HEK293 (cell line): Measurements from ENCODE around the gene PPIC.

Experiments used
- CTCF ChIP-seq: fragments of 450-650 bp; formaldehyde crosslinking; IDR thresholded peaks from 2 replicates; pipeline ENCODE4 v1.5.1; 2016; ENCODE audit warnings: missing biosample characterization, missing genetic modification characterization
- ELK4 ChIP-seq: IDR thresholded peaks from 2 replicates; pipeline ENCODE4 v1.6.1; 2011; ENCODE audit warnings: mild to moderate bottlenecking, low read depth, low read length, borderline replicate concordance
- KLF9 ChIP-seq: fragments of 450-650 bp; formaldehyde crosslinking; IDR thresholded peaks from 2 replicates; pipeline ENCODE4 v1.5.1; 2016; ENCODE audit warnings: missing biosample characterization, missing genetic modification characterization, low read depth
- ZBTB26 ChIP-seq: fragments of 450-650 bp; formaldehyde crosslinking; optimal IDR thresholded peaks from 2 replicates; pipeline ENCODE3; 2016; ENCODE audit warnings: missing biosample characterization, mild to moderate bottlenecking, missing genetic modification characterization
- ZIC2 ChIP-seq: fragments of 450-650 bp; formaldehyde crosslinking; IDR thresholded peaks from 2 replicates; pipeline ENCODE4 v1.5.1; 2016; ENCODE audit warnings: missing biosample characterization, missing genetic modification characterization
- ZNF146 ChIP-seq: fragments of 450-650 bp; formaldehyde crosslinking; IDR thresholded peaks from 2 replicates; pipeline ENCODE4 v1.5.1; 2016; ENCODE audit warnings: missing biosample characterization, missing genetic modification characterization
- ZNF202 ChIP-seq: fragments of 450-650 bp; formaldehyde crosslinking; IDR thresholded peaks from 2 replicates; pipeline ENCODE4 v1.5.1; 2016; ENCODE audit warnings: missing biosample characterization, missing genetic modification characterization, borderline replicate concordance
- ZNF530 ChIP-seq: fragments of 450-650 bp; formaldehyde crosslinking; IDR thresholded peaks from 2 replicates; pipeline ENCODE4 v1.5.1; 2016; ENCODE audit warnings: low read depth, missing biosample characterization, missing genetic modification characterization
- TF ChIP-seq, protein P1 (sequence below): fragments of 450-650 bp; formaldehyde crosslinking; IDR thresholded peaks from 2 replicates; pipeline ENCODE4 v1.5.1; 2017; ENCODE audit warnings: missing biosample characterization, missing genetic modification characterization

DNA sequence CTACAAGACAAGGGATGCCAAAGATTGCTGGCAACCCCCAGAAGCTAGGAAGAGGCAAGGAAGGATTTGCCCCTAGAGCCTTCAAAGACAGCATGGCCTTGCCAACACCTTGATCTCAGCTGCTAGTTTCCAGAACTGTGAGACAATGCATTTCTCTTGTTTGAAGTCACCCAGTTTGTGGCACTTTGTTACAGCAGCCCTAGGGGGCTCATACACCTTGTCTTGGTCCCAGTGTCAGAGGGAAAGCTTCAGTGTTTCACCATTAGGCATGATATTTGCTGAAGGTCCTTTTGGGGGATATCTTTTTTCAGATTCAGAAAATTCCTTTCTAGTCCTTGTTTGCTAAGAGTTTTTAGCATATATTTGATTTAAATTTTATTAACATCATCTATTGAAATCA, 3.1 kb upstream of the PPIC start:
- no peak for TF ChIP-seq ZNF146 (tag by site-specific recombination)
- TF ChIP-seq CTCF (tag by site-specific recombination): no peak
- TF ChIP-seq, protein P1, sequence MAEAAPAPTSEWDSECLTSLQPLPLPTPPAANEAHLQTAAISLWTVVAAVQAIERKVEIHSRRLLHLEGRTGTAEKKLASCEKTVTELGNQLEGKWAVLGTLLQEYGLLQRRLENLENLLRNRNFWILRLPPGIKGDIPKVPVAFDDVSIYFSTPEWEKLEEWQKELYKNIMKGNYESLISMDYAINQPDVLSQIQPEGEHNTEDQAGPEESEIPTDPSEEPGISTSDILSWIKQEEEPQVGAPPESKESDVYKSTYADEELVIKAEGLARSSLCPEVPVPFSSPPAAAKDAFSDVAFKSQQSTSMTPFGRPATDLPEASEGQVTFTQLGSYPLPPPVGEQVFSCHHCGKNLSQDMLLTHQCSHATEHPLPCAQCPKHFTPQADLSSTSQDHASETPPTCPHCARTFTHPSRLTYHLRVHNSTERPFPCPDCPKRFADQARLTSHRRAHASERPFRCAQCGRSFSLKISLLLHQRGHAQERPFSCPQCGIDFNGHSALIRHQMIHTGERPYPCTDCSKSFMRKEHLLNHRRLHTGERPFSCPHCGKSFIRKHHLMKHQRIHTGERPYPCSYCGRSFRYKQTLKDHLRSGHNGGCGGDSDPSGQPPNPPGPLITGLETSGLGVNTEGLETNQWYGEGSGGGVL (tag by site-specific recombination): no peak
- no peak for TF ChIP-seq ZNF530 (tag by site-specific recombination)
- no peak for TF ChIP-seq ZBTB26 (tag by site-specific recombination)
- TF ChIP-seq ZIC2 (tag by site-specific recombination): no peak
- TF ChIP-seq ZNF202 (tag by site-specific recombination): no peak
- no peak for TF ChIP-seq KLF9 (tag by site-specific recombination)
- TF ChIP-seq ELK4: no peak
